Neural cell (in vitro differentiated cells): Measurements from ENCODE around the gene GNAQ. TPM values are rescaled to one million over a fixed set of nuclear protein-coding genes. Genes with fewer than 3 reads are reported as not detected.

Experiments
- H2AFZ ChIP-seq: fragments of 200-600, 300-800 bp; sonication (generic), shearing (Covaris generic); 2 replicates; pipeline ENCODE4 v1.6.0; 2014; ENCODE audit warnings: low read depth, mild to moderate bottlenecking, antibody characterized with exemption, low read length, moderate library complexity
- H3F3A ChIP-seq: fragments of 200-600 bp; shearing (Covaris generic); 2 replicates; pipeline ENCODE4 v1.6.1; 2016; ENCODE audit warnings: mild to moderate bottlenecking, moderate library complexity, mixed read lengths, antibody characterized with exemption, low read length; ENCODE audit not compliant: insufficient read depth, poor library complexity, severe bottlenecking
- H3K27ac ChIP-seq: fragments of 200-600, 300-800 bp; sonication (generic), shearing (Covaris generic); 2 replicates; pipeline ENCODE4 v1.5.1; 2014; ENCODE audit warnings: mild to moderate bottlenecking, low read length, moderate library complexity
- H3K27me3 ChIP-seq: fragments of 300-800, 200-600 bp; sonication (generic), shearing (Covaris generic); 2 replicates; pipeline ENCODE4 v1.6.0; 2014; ENCODE audit warnings: mild to moderate bottlenecking, low read depth, low read length, moderate library complexity; ENCODE audit not compliant: insufficient read depth
- H3K36me3 ChIP-seq: fragments of 300-800, 200-600 bp; sonication (generic), shearing (Covaris generic); 2 replicates; pipeline ENCODE4 v1.5.1; 2014; ENCODE audit warnings: mild to moderate bottlenecking, antibody characterized with exemption, low read length, moderate library complexity; ENCODE audit not compliant: insufficient read depth
- H3K4me2 ChIP-seq: fragments of 300-800, 200-600 bp; sonication (generic), shearing (Covaris generic); 2 replicates; pipeline ENCODE4 v1.6.0; 2014; ENCODE audit warnings: mild to moderate bottlenecking, low read length
- H3K4me3 ChIP-seq: fragments of 300-800, 200-600 bp; sonication (generic), shearing (Covaris generic); 2 replicates; pipeline ENCODE4 v1.5.1; 2014; ENCODE audit warnings: mild to moderate bottlenecking, low read length, moderate library complexity
- H3K79me2 ChIP-seq: fragments of 200-600 bp; shearing (Covaris generic); replicated peaks from 2 replicates; pipeline ENCODE4 v1.6.0; 2014; ENCODE audit warnings: mild to moderate bottlenecking, low read length, moderate library complexity; ENCODE audit not compliant: insufficient read depth
- H3K9ac ChIP-seq: fragments of 300-800, 200-600 bp; sonication (generic), shearing (Covaris generic); 2 replicates; pipeline ENCODE4 v1.6.1; 2016; ENCODE audit warnings: mild to moderate bottlenecking, low read length, mixed read lengths
- H3K9me2 ChIP-seq: fragments of 200-600 bp; shearing (Covaris generic); 2 replicates; pipeline ENCODE4 v1.6.1; 2016; ENCODE audit warnings: mild to moderate bottlenecking, low read length, mixed read lengths; ENCODE audit not compliant: insufficient read depth
- H3K9me3 ChIP-seq: fragments of 200-600, 300-800 bp; sonication (generic), shearing (Covaris generic); 2 replicates; pipeline ENCODE4 v1.6.1; 2016; ENCODE audit warnings: mild to moderate bottlenecking, mixed run types, low read length, moderate library complexity, mixed read lengths
- H4K20me1 ChIP-seq: fragments of 200-600 bp; shearing (Covaris generic); 2 replicates; pipeline ENCODE4 v1.6.1; 2016; ENCODE audit warnings: mild to moderate bottlenecking, mixed run types; ENCODE audit not compliant: insufficient read depth
- CTCF ChIP-seq: fragments of 450-650 bp; IDR thresholded peaks from 2 replicates; pipeline ENCODE4 v1.5.1; 2014; ENCODE audit warnings: antibody characterized with exemption, mild to moderate bottlenecking, moderate library complexity; ENCODE audit not compliant: poor library complexity, severe bottlenecking
- EP300 ChIP-seq: fragments of 450-650 bp; conservative IDR thresholded peaks from 2 replicates; pipeline ENCODE4 v1.6.1; 2014; ENCODE audit warnings: antibody characterized with exemption, mild to moderate bottlenecking, moderate library complexity; ENCODE audit not compliant: poor library complexity, severe bottlenecking
- EZH2 ChIP-seq: fragments of 200-600, 300-800 bp; shearing (Covaris generic), sonication (generic); IDR thresholded peaks from 2 replicates; pipeline ENCODE4 v1.6.1; 2014; ENCODE audit warnings: antibody characterized with exemption, low read length, borderline replicate concordance, mild to moderate bottlenecking; ENCODE audit not compliant: insufficient read depth, poor library complexity, severe bottlenecking
- MXI1 ChIP-seq: fragments of 450-650 bp; conservative IDR thresholded peaks from 2 replicates; pipeline ENCODE4 v1.6.1; 2014; ENCODE audit warnings: antibody characterized with exemption, mild to moderate bottlenecking; ENCODE audit not compliant: poor library complexity, severe bottlenecking
- POLR2AphosphoS5 ChIP-seq: IDR thresholded peaks from 2 replicates; pipeline ENCODE4 v1.6.1; 2012
- RAD21 ChIP-seq: fragments of 450-650 bp; conservative IDR thresholded peaks from 2 replicates; pipeline ENCODE4 v1.6.1; 2014; ENCODE audit warnings: antibody characterized with exemption, mild to moderate bottlenecking, moderate library complexity
- SMC3 ChIP-seq: fragments of 450-650 bp; conservative IDR thresholded peaks from 2 replicates; pipeline ENCODE4 v1.6.1; 2014; ENCODE audit warnings: antibody characterized with exemption, mild to moderate bottlenecking, moderate library complexity; ENCODE audit not compliant: poor library complexity
- TAF1 ChIP-seq: IDR thresholded peaks from 2 replicates; pipeline ENCODE4 v1.6.1; 2012; ENCODE audit warnings: low read depth
- polyA plus RNA-seq: library from polyadenylated mRNA; depleted of rRNA; stranded (reverse); fragments of >200 nt; gene quantifications from 2 replicates; pipeline ENCODE4 v1.2.3, GENCODE V29; 2014
- TF ChIP-seq, protein P1 (sequence below): IDR thresholded peaks from 2 replicates; pipeline ENCODE4 v1.6.1; 2012; ENCODE audit warnings: borderline replicate concordance

Gene GNAQ
- polyA plus RNA-seq, 1 donor from 2014 or later = 86.7 TPM

DNA sequence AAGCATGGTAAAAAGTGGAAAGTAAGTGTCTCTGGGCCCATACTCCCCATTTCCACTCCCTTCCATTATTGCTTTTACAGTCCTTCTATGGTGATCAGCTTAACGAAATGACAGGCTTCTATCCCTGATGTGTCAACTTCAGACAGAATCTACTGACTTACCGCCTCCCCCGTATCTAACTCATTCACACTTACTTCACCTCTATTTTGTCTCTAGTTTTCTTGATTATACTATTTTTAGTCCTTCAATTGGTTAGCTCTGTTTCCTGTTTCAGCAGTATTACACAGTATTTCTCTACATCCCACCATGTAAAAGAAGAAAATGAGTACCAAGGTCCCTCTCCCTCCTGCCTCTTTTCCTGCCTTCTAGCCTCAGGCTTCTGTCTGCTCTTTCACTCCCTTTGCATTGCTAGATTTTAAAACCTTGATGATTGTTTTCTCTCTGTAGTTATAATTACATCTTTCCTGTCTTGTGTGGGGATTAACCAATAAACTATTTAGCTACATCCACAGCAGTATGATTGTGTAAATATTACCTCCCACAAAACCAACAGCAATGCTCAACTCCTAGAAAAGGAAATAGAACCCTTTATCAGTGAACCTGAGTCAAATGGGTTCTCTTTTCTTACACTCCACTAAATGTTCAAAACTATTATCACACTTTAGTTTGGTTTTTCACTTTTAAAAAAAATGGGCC lies 53.4 kb downstream of the GNAQ start:
- peaks cover 38% of the 10 kb centered on the region for H3K79me2 ChIP-seq
- no peak overlapping the region for H3K9ac ChIP-seq
- H3K9me3 ChIP-seq = no peaks in the 10 kb centered on the region
- no peaks in the 10 kb centered on the region for H3K9me2 ChIP-seq
- no peaks in the 10 kb centered on the region for H3K36me3 ChIP-seq
- no peaks in the 10 kb centered on the region for H3F3A ChIP-seq
- H3K27me3 ChIP-seq = no peaks in the 10 kb centered on the region
- no peak overlapping the region for H2AFZ ChIP-seq
- no peak overlapping the region for H3K27ac ChIP-seq
- H3K4me2 ChIP-seq = no peak overlapping the region
- TF ChIP-seq, protein P1, sequence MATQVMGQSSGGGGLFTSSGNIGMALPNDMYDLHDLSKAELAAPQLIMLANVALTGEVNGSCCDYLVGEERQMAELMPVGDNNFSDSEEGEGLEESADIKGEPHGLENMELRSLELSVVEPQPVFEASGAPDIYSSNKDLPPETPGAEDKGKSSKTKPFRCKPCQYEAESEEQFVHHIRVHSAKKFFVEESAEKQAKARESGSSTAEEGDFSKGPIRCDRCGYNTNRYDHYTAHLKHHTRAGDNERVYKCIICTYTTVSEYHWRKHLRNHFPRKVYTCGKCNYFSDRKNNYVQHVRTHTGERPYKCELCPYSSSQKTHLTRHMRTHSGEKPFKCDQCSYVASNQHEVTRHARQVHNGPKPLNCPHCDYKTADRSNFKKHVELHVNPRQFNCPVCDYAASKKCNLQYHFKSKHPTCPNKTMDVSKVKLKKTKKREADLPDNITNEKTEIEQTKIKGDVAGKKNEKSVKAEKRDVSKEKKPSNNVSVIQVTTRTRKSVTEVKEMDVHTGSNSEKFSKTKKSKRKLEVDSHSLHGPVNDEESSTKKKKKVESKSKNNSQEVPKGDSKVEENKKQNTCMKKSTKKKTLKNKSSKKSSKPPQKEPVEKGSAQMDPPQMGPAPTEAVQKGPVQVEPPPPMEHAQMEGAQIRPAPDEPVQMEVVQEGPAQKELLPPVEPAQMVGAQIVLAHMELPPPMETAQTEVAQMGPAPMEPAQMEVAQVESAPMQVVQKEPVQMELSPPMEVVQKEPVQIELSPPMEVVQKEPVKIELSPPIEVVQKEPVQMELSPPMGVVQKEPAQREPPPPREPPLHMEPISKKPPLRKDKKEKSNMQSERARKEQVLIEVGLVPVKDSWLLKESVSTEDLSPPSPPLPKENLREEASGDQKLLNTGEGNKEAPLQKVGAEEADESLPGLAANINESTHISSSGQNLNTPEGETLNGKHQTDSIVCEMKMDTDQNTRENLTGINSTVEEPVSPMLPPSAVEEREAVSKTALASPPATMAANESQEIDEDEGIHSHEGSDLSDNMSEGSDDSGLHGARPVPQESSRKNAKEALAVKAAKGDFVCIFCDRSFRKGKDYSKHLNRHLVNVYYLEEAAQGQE = no peak
- TF ChIP-seq TAF1 = no peak
- TF ChIP-seq CTCF = no peak
- no peak for TF ChIP-seq EZH2
- no peak for TF ChIP-seq SMC3
- no peak for TF ChIP-seq RAD21
- TF ChIP-seq EP300 = no peak
- TF ChIP-seq MXI1 = no peak
- no peak for TF ChIP-seq POLR2AphosphoS5
- H4K20me1 ChIP-seq = peaks cover 9% of the 10 kb centered on the region
- H3K4me3 ChIP-seq = no peak overlapping the region

DNA sequence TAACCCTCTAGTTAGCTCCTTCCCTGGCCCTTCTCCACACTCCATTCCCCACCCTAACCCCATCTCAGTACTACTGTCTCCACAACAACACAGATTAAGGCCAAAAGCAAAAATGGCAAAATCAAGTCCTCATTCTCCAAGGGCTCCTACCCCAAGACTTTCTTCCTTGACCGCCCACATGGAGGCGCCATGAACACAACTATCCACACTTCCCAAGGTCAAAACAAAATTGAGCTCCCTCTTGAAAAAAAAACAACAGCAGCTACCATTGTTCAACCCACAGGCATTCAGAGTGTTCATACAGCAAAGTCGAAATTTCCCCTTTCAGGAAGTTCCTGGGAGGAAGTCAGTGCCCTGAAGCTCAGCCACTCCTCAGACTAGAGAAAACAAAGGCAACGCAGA lies 54.4 kb downstream of the GNAQ start:
- Histone ChIP-seq H2AFZ (no peak overlapping the region), H3K36me3 (no peaks in the 10 kb centered on the region), H3K4me3 (no peak overlapping the region), H3K9ac (no peak overlapping the region), H4K20me1 (peaks cover 9% of the 10 kb centered on the region), H3K79me2 (peaks cover 48% of the 10 kb centered on the region), H3F3A (no peaks in the 10 kb centered on the region), H3K27me3 (no peaks in the 10 kb centered on the region), H3K9me3 (no peaks in the 10 kb centered on the region), H3K4me2 (no peak overlapping the region), H3K9me2 (no peaks in the 10 kb centered on the region), H3K27ac (no peak overlapping the region)
- TF ChIP-seq EP300 (no peak), POLR2AphosphoS5 (no peak), SMC3 (no peak), MXI1 (no peak), CTCF (no peak), RAD21 (no peak), TAF1 (no peak), EZH2 (no peak)
- TF ChIP-seq, protein P1 = no peak
